PC-3 (cell line): ENCODE data around the gene DRAP1. TPM values are rescaled to one million over a fixed set of nuclear protein-coding genes. Genes with fewer than 3 reads are reported as not detected.

Experiments
- ATAC-seq: fragments of 200-7000 bp; cut with Tn5 transposase; 2 replicates; pipeline ENCODE4 v1.9.1; 2020; ENCODE audit warnings: mild to moderate bottlenecking, moderate library complexity
- BruUV-seq: library from RNA; stranded (reverse); fragments of 400-500 nt; replicated peaks from 2 replicates; lab custom pipeline; 2021; lab: Mats Ljungman, UMichigan
- CTCF ChIA-PET: fragments of 300-600 bp; sonication (Branson Sonifier 250); formaldehyde crosslinking; loops from one replicate; lab custom pipeline; 2022; ENCODE audit warnings: antibody characterized with exemption; lab: Charles Lee
- POLR2A ChIA-PET: fragments of 300-600 bp; sonication (Branson Sonifier 250); formaldehyde crosslinking; loops from one replicate; lab custom pipeline; 2022; ENCODE audit warnings: antibody characterized with exemption; ENCODE audit not compliant: unreplicated experiment; lab: Charles Lee
- DNase-seq: peaks from one replicate; pipeline ENCODE4 v3.0.0-alpha.2; 2015
- H2AFZ ChIP-seq: fragments of 300-600 bp; sonication (generic); 2 replicates; pipeline ENCODE4 v1.6.0; 2016; ENCODE audit warnings: antibody characterized with exemption, low read length
- H3F3A ChIP-seq: fragments of 300-600 bp; sonication (generic); one replicate; pipeline ENCODE4 v1.6.0; 2017; ENCODE audit warnings: antibody characterized with exemption, low read length, control low read depth, mild to moderate bottlenecking; ENCODE audit not compliant: unreplicated experiment
- H3K27ac ChIP-seq: fragments of 300-600 bp; sonication (generic); 2 replicates; pipeline ENCODE4 v1.5.1; 2016; ENCODE audit warnings: mild to moderate bottlenecking, low read length
- H3K27me3 ChIP-seq: fragments of 300-600 bp; sonication (generic); 2 replicates; pipeline ENCODE4 v1.6.1; 2016; ENCODE audit warnings: low read length, mixed read lengths
- H3K36me3 ChIP-seq: fragments of 300-600 bp; sonication (generic); 2 replicates; pipeline ENCODE4 v1.6.1; 2016; ENCODE audit warnings: low read depth, mixed run types, low read length, mixed read lengths
- H3K4me1 ChIP-seq: fragments of 300-600 bp; sonication (generic); 2 replicates; pipeline ENCODE4 v1.5.1; 2016; ENCODE audit warnings: low read length; ENCODE audit not compliant: insufficient read depth
- H3K4me2 ChIP-seq: fragments of 300-600 bp; sonication (generic); 2 replicates; pipeline ENCODE4 v1.6.0; 2016; ENCODE audit warnings: low read length
- H3K4me3 ChIP-seq: fragments of 300-600 bp; sonication (generic); 2 replicates; pipeline ENCODE4 v1.5.1; 2016; ENCODE audit warnings: mild to moderate bottlenecking, low read length, mixed read lengths
- H3K79me2 ChIP-seq: fragments of 300-600 bp; sonication (generic); 2 replicates; pipeline ENCODE4 v1.6.1; 2017; ENCODE audit warnings: low read length, mixed read lengths
- H3K9ac ChIP-seq: fragments of 300-600 bp; sonication (generic); 2 replicates; pipeline ENCODE4 v1.6.0; 2016; ENCODE audit warnings: mild to moderate bottlenecking, low read length
- H3K9me2 ChIP-seq: fragments of 300-600 bp; sonication (generic); replicated peaks from 2 replicates; pipeline ENCODE4 v1.6.1; 2016; ENCODE audit warnings: mixed run types, low read length, mixed read lengths
- H3K9me3 ChIP-seq: fragments of 300-600 bp; sonication (generic); 2 replicates; pipeline ENCODE4 v1.6.1; 2016; ENCODE audit warnings: low read length, mixed read lengths
- H4K20me1 ChIP-seq: fragments of 300-600 bp; sonication (generic); 2 replicates; pipeline ENCODE4 v1.6.1; 2016; ENCODE audit warnings: low read length, mixed read lengths
- CTCF ChIP-seq: fragments of 300-600 bp; sonication (generic); conservative IDR thresholded peaks from 2 replicates; pipeline ENCODE4 v1.5.1; 2017; ENCODE audit warnings: antibody characterized with exemption, low read depth, mild to moderate bottlenecking, low read length
- EZH2 ChIP-seq: fragments of 300-600 bp; sonication (generic); IDR thresholded peaks from one replicate; pipeline ENCODE4 v1.6.1; 2017; ENCODE audit warnings: antibody characterized with exemption, mild to moderate bottlenecking, low read length; ENCODE audit not compliant: unreplicated experiment
- EZH2phosphoT487 ChIP-seq: fragments of 300-600 bp; sonication (generic); IDR thresholded peaks from 2 replicates; pipeline ENCODE4 v1.6.1; 2018; ENCODE audit warnings: mild to moderate bottlenecking, antibody characterized with exemption, low read length, borderline replicate concordance
- intact Hi-C: fragments of 100-400 bp; cut with micrococcal nuclease; formaldehyde crosslinking; loops from 2 replicates; pipeline ENCODE4 v1.9.0; 2023
- total RNA-seq: library from RNA; depleted of rRNA; stranded (reverse); fragments of >200 nt; gene quantifications from 2 replicates; pipeline ENCODE4 v1.2.3, GENCODE V29; 2014

DRAP1 gene
- total RNA-seq, 1 experiment from 2014 or later = 944 TPM

DNA sequence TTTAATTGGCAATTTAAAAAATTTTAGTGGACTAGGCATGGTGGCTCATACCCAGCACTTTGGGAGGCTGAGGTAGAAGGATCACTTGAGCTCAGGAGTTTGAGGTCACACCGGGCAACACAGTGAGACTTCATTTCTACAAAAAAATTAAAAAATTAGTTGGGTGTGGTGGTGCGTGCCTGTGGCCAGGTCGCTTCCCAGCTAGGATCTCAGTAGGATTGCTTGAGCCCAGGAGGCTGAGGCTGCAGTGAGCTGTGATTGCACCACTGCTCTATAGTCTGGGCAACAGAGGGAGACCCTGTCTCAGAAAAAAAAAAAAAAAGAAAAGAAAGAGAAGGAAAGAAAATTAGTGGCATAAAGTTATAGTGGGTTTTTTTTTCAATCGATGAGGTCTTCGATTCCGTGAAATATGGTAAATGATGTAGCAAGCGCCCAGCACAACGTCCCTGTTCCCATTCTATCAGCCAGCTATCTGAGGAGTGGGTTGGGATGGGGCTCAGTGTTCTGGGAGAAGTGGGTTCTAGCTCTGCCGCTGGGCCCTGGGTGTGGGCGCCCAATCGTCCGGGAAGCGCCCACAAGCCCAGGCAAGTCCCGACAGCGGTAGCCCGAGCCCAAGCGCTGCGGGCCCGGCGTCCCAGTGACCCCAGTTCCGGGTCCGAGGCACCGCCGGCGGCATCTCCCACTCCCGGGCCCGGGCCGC is 20.4 kb upstream of the DRAP1 start:
- Histone ChIP-seq H3K27ac (peak overlapping the region; percentile 96), H3K27me3 (no peaks in the 10 kb centered on the region), H3K9ac (peak overlapping the region; percentile 98), H2AFZ (no peak overlapping the region), H4K20me1 (peaks cover 52% of the 10 kb centered on the region), H3K9me3 (no peaks in the 10 kb centered on the region), H3K9me2 (no peaks in the 10 kb centered on the region), H3K4me3 (peak overlapping the region; percentile 78), H3K4me1 (peaks cover 59% of the 10 kb centered on the region), H3K4me2 (peak overlapping the region; percentile 96), H3F3A (peaks cover 43% of the 10 kb centered on the region), H3K36me3 (peaks cover 54% of the 10 kb centered on the region), H3K79me2 (peaks cover 97% of the 10 kb centered on the region)
- ChIA-PET POLR2A (interaction anchor here (0.5 to 1.7 kb wide), 6 partner anchors 10 to 38 kb away, joined by 3 to 14 read pairs (median 8); partner anchors contain the start of gene FIBP), CTCF (interaction anchor here (0.5 to 0.6 kb wide), 2 partner anchors 11 to 283 kb away, joined by 3 to 7 read pairs; partner anchors contain the start of genes FIBP and PCNX3)
- intact Hi-C loops = no loop called here
- no peak for TF ChIP-seq EZH2phosphoT487
- DNase-seq (no peak), ATAC-seq (no peak)
- BruUV-seq = TSS peak; percentile 28

DNA sequence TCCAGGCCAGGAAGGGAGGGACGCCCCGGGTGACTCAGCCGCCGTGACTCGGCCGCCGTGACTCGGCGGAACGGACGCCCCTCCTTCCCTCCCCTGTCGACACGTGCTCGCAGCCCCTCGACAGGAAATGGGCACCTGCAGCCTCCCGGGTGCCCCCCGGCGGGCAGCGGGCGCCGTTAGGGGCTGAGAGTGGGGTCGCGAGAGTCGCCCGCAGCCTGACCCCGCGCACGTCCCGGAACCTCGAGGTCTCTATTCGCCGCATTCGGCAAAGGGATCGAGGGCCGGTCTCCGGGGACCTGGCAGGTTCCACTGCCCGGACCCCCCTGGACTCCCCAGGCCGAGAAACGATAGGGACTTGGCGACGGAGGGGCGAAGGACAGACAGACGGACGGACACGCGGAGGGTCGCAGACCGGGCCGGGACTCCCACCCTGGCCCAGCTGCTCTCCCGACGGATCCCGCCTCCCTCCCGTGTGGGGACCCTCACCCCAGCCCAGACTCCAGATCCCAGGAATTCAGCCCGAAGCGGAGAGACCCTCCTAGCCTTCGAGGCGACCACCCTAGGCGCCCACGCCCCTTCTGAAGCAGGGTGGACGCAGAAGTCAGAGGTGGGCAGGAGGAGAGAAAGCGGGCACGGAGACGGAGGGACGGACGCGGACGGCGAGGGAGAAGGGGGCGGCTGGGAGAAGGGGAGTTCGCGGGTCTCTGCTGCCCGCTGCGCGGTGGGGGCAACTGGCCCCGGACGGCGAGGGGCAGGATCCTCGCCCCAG is 19.7 kb upstream of the DRAP1 start:
- peak overlapping the region; percentile 96 for H3K27ac ChIP-seq
- ATAC-seq (peak; percentile 6), DNase-seq (peak; percentile 91)
- H3K9me2 ChIP-seq = no peaks in the 10 kb centered on the region
- no peaks in the 10 kb centered on the region for H3K27me3 ChIP-seq
- no peaks in the 10 kb centered on the region for H3K9me3 ChIP-seq
- H3K79me2 ChIP-seq = peaks cover 94% of the 10 kb centered on the region
- H3K36me3 ChIP-seq = peaks cover 48% of the 10 kb centered on the region
- intact Hi-C loops = loop anchor here (1.0 kb wide), 1 partner anchor 12 kb away; no protein-coding TSS in a partner anchor
- no peak for TF ChIP-seq EZH2
- no peak for TF ChIP-seq EZH2phosphoT487
- no peak for TF ChIP-seq CTCF
- peaks cover 46% of the 10 kb centered on the region for H4K20me1 ChIP-seq
- peak overlapping the region; percentile 98 for H3K9ac ChIP-seq
- no TSS peak for BruUV-seq
- H3F3A ChIP-seq = peaks cover 36% of the 10 kb centered on the region
- H2AFZ ChIP-seq = no peak overlapping the region
- ChIA-PET CTCF (interaction anchor here (0.9 kb wide), 1 partner anchor 16 kb away, joined by 3 read pairs; no protein-coding TSS in a partner anchor), POLR2A (interaction anchor here (0.6 to 2.9 kb wide), 6 partner anchors 8 to 38 kb away, joined by 3 to 31 read pairs (median 13); partner anchors contain the start of gene CCDC85B)
- H3K4me2 ChIP-seq = peak overlapping the region; percentile 96
- H3K4me1 ChIP-seq = peaks cover 57% of the 10 kb centered on the region
- H3K4me3 ChIP-seq = peak overlapping the region; percentile 78
